Mucosa of stomach (tissue), 1 donor: ENCODE data around the gene SH3YL1.
"Not testable (repeated sequence)": the region's sequence is repeated elsewhere in the genome, so short reads cannot be mapped to it uniquely, and the experiment has no call there.

Experiments used
- H3K27me3 ChIP-seq: one replicate; pipeline ENCODE4 v1.7.0; 2013; ENCODE audit warnings: mild to moderate bottlenecking, low read length; ENCODE audit not compliant: control insufficient read depth, insufficient read depth
- H3K36me3 ChIP-seq: one replicate; pipeline ENCODE4 v1.7.0; 2013; ENCODE audit warnings: low read length; ENCODE audit not compliant: control insufficient read depth, insufficient read depth
- H3K4me1 ChIP-seq: one replicate; pipeline ENCODE4 v1.7.0; 2013; ENCODE audit warnings: mild to moderate bottlenecking, low read length; ENCODE audit not compliant: control insufficient read depth, insufficient read depth
- H3K4me3 ChIP-seq: one replicate; pipeline ENCODE4 v1.7.0; 2013; ENCODE audit warnings: low read length
- H3K9ac ChIP-seq: one replicate; pipeline ENCODE4 v1.7.0; 2013; ENCODE audit warnings: mild to moderate bottlenecking, low read length, moderate library complexity
- H3K9me3 ChIP-seq: one replicate; pipeline ENCODE4 v1.7.0; 2013; ENCODE audit warnings: mild to moderate bottlenecking, low read length, moderate library complexity; ENCODE audit not compliant: control insufficient read depth
- donor health status: Pancreatic carcinoma.

The SH3YL1 gene

GRCh38 chr2:184695-185094 lies 79.1 kb downstream of the SH3YL1 start:
- Histone ChIP-seq H3K36me3 (no peaks in the 10 kb centered on the region), H3K9me3 (no peaks in the 10 kb centered on the region), H3K4me1 (no peaks in the 10 kb centered on the region), H3K4me3 (no peak overlapping the region), H3K9ac (no peak overlapping the region), H3K27me3 (no peaks in the 10 kb centered on the region)

- Histone ChIP-seq H3K36me3 (no peaks in the 10 kb centered on the region), H3K4me1 (no peaks in the 10 kb centered on the region), H3K4me3 (no peak overlapping the region), H3K9ac (no peak overlapping the region), H3K9me3 (no peaks in the 10 kb centered on the region), H3K27me3 (no peaks in the 10 kb centered on the region)
These were observed 81.2 kb downstream of the SH3YL1 start for GRCh38 chr2:182509-183122.

GRCh38 chr2:180311-180710 lies 83.5 kb downstream of the SH3YL1 start:
- H3K9me3 ChIP-seq = no peaks in the 10 kb centered on the region

GRCh38 chr2:179886-180285 lies 83.9 kb downstream of the SH3YL1 start:
- H3K36me3 ChIP-seq = no peaks in the 10 kb centered on the region
- H3K4me1 ChIP-seq = no peaks in the 10 kb centered on the region
- no peak overlapping the region for H3K9ac ChIP-seq
- H3K27me3 ChIP-seq = no peaks in the 10 kb centered on the region
- no peak overlapping the region for H3K4me3 ChIP-seq
- no peaks in the 10 kb centered on the region for H3K9me3 ChIP-seq

More at GRCh38 chr2:180311-180710, 83.5 kb downstream of the SH3YL1 start:
- H3K36me3 ChIP-seq = no peaks in the 10 kb centered on the region
- no peak overlapping the region for H3K4me3 ChIP-seq
- no peaks in the 10 kb centered on the region for H3K4me1 ChIP-seq
- no peak overlapping the region for H3K9ac ChIP-seq
- no peaks in the 10 kb centered on the region for H3K27me3 ChIP-seq

- Histone ChIP-seq H3K36me3 (no peaks in the 10 kb centered on the region), H3K9ac (no peak overlapping the region), H3K4me3 (no peak overlapping the region), H3K27me3 (no peaks in the 10 kb centered on the region), H3K4me1 (no peaks in the 10 kb centered on the region), H3K9me3 (no peaks in the 10 kb centered on the region)
These were observed 86.1 kb downstream of the SH3YL1 start for GRCh38 chr2:177733-178132.

GRCh38 chr2:176917-177316 lies 86.9 kb downstream of the SH3YL1 start:
- Histone ChIP-seq H3K9me3 (no peaks in the 10 kb centered on the region), H3K27me3 (no peaks in the 10 kb centered on the region), H3K4me3 (no peak overlapping the region), H3K36me3 (no peaks in the 10 kb centered on the region), H3K4me1 (no peaks in the 10 kb centered on the region), H3K9ac (no peak overlapping the region)

- H3K4me1 ChIP-seq = no peaks in the 10 kb centered on the region
- no peaks in the 10 kb centered on the region for H3K36me3 ChIP-seq
- H3K4me3 ChIP-seq = no peak overlapping the region
- no peaks in the 10 kb centered on the region for H3K27me3 ChIP-seq
- no peak overlapping the region for H3K9ac ChIP-seq
- no peaks in the 10 kb centered on the region for H3K9me3 ChIP-seq
These were observed 87.7 kb downstream of the SH3YL1 start for GRCh38 chr2:175880-176820.

- H3K9ac ChIP-seq = no peak overlapping the region
- no peak overlapping the region for H3K4me3 ChIP-seq
- H3K4me1 ChIP-seq = no peaks in the 10 kb centered on the region
- H3K36me3 ChIP-seq = no peaks in the 10 kb centered on the region
- no peaks in the 10 kb centered on the region for H3K27me3 ChIP-seq
- H3K9me3 ChIP-seq = no peaks in the 10 kb centered on the region
These were observed 88.6 kb downstream of the SH3YL1 start for GRCh38 chr2:175161-175786.

GRCh38 chr2:172120-172519 lies 91.7 kb downstream of the SH3YL1 start:
- not testable (repeated sequence) for H3K4me3 ChIP-seq, H3K9me3 ChIP-seq

GRCh38 chr2:169741-170140 lies 94.1 kb downstream of the SH3YL1 start:
- no peaks in the 10 kb centered on the region for H3K27me3 ChIP-seq
- H3K9me3 ChIP-seq = no peaks in the 10 kb centered on the region
- H3K4me3 ChIP-seq = no peak overlapping the region
- no peaks in the 10 kb centered on the region for H3K36me3 ChIP-seq
- H3K9ac ChIP-seq = no peak overlapping the region
- no peaks in the 10 kb centered on the region for H3K4me1 ChIP-seq

More at GRCh38 chr2:172120-172519, 91.7 kb downstream of the SH3YL1 start:
- not testable (repeated sequence) for H3K36me3 ChIP-seq, H3K27me3 ChIP-seq, H3K9ac ChIP-seq, H3K4me1 ChIP-seq
